Glomerular visceral epithelial cell (primary cell): Measurements from ENCODE around the gene RAB7B.

Source experiments
- DNase-seq: peaks from one replicate; pipeline ENCODE4 v3.0.0-alpha.2; 2016; ENCODE audit errors: extremely low spot score

RAB7B gene

DNA sequence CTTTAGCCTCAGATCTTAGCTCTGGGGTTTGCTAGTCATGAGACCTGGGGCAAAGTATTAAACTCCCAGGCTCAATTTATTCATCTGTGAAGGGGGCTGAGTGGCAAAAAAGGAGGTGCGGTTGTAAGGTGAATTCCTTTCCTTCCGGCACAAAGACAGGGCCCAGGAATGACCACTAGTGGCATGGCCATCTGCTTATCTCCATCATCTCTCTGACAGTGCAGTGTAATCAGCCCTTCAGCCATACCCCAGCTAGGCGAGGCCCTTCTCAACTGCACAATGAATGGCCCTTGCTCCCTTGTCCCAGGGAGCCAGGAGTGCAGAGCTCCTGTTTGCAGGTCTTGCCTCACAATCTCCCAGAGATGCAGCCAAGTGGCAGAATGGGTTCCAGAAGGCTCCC lies 54.3 kb downstream of the RAB7B start:
- no peak for DNase-seq

DNA sequence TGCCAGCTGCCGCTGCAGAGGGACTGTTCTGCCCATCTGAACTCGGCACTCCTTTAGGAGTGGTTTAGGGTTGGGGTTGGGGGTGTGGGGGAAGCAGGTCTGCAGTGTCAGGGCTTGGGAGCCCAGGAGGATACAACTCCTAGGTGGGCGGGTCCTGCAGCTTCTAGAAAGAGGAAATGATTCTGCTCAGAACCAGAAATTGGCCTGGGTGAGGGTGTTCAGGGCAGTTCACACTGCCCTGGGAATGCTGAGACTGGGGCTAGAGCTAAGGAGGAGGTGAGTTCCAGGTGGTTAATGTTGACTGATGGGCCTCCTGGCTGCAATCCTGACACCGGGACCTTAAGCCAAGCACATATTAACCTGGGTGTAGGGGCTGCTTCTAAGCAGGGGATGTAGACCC lies 55.2 kb downstream of the RAB7B start:
- DNase-seq, result no peak

DNA sequence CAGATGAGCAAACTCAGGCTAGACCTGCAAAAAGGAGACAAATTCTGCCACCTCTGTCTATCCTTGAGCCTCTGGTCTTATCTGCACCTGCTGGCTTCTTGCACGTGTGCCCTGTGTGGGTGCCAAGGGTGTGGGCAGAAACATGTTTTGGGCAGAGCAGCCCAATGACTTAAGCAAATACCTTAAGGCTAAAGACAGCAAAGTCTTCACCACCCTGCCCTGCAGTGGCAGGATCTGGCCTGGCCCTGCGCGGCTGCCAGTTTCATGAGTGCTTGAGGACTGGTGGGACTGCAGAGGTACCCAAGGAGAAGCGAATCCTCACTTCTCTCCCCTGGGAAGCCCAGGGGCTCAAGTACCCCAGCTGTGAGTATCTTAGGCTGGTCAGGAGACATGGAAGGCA lies 56.2 kb downstream of the RAB7B start:
- DNase-seq, result no peak

DNA sequence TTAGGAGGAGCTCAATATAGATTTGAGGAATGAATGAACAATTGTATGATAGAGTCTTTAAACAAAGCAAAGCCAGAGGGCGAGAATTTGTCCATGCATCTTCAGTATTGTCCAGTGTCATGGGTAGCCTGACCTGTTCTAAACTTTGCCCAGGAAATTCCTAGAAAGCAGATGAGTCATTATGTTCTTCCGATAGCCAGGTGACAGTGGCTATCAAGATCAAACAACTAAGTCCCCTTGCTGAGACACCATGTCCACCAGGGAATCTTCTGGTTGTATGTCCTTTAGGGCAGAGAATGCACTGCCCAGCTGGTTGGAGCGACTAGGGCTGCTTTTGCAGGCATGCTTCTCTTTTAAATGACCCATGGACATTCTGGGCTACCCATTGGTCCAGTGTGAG lies 58.1 kb downstream of the RAB7B start:
- no peak for DNase-seq

DNA sequence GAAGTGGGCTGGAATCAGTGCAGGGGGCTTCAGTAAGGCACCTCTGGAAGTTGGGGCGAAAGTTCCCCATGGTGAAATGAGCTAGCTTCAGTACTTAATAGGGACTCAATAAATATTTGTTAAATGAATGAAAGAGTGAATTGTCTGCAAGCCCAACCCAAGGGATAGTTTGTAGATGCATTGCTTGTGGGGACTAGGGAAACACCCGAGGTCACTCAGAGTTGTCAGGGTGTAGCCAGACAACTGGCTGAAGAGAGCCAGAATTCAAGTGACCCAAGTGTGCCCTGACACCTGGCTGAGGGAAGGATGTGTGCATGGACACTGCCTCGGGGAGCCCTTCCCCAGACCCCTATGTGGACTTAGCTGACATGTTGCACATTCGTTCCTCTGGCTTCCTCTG lies 58.7 kb downstream of the RAB7B start:
- DNase-seq, result no peak

DNA sequence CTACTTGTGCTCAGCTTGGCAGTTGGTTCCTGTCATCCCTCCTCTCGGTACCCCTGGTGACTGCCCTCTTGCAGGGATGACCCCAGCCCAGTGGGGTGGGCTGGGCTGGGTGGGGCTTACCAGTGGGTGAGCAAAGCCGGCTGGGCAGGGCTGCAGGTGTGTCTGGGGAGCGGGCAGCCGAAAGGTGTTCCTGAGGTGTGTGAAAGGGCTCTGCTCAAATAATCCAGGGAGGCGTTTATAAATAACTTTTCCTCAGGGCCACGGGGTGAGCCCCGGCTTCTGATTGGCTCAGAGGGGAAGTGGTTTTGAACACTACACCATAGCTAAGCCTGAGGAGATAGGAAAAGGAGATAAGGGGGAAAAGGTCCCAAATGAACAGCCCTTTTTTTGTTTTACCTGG lies 60.0 kb downstream of the RAB7B start, which contains the start of gene SLC26A9:
TSS of gene SLC26A9 (minus strand) at position 212 of the 400 bp plus-strand sequence. CDS start 7,636 bp downstream, outside the sequence.
- no peak for DNase-seq

DNA sequence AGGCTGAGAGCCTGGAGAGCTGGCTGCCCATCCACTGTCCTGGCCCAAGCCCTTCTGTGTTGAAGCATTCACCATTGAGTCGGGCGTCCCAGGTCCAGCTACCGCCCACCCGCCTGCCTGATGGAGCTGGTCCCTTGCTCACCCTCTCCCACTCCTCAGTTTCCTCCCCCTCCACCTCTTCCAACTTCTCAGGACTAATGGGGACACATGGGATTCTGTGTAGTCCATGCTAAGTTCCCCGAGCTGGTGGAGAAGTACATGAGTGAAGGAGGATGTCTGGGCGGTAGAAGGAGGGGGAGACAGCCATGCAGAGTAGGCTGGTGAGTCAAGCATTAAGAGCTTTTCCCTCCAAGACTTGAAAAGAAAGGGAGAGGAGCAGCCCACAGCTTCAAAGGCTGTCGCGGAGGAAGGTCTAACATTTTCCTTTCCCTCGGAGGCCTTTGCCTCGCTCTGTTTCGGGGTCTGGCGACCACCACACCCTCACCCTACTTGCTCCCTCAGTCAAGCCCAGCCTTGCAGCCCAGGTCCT lies 60.5 kb downstream of the RAB7B start:
- no peak for DNase-seq

DNA sequence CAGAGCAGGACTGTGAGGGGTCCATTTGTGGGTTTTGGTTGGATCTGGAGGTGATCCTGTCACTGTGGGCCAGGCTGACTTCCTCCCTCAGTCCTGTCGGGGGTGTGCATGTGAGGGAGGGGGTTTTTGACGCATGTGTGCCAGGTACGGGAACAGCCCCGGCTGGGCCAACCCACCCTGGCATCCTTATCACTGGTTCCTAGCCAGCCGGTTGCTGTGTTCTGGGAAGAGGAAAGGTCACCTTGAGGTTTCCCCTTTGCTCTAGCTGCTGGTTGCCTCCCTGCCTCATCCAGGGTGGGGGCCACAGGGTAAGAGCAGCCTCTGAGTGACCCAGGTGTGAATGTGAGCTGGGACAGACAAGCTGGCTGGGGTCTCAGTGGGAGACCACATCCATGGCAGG lies 62.5 kb downstream of the RAB7B start:
- DNase-seq, result no peak

DNA sequence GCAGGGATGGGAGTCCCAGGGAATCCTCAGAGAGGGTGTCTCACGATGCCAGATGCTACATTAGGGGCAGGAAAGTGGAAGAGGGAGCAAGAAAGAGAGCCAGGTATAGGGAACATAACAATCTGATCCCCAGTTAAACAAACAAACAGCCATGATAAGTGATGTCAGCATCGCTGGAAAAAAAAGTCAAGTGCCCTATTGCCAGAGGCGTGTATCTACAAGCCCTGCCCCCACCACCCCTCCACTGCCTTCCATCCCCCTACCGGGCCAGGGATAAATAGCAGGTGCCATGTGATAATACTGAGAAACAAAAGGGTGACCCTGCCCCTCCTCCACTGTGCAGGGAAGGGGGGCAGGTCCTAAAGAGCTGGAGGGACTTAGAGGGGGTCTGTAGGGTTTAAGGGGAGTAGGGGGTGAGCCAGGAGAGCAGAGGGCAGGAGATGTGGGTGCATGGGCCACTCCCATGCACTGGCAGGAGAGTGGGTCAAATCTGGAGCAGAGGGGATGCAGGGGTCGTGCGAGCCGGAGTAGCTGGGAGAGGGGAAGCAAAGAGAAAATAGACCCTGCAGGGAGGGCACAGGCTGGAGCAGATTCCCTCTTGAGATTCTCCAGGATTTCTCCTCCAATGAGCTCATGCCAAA lies 63.4 kb downstream of the RAB7B start:
- no peak for DNase-seq

DNA sequence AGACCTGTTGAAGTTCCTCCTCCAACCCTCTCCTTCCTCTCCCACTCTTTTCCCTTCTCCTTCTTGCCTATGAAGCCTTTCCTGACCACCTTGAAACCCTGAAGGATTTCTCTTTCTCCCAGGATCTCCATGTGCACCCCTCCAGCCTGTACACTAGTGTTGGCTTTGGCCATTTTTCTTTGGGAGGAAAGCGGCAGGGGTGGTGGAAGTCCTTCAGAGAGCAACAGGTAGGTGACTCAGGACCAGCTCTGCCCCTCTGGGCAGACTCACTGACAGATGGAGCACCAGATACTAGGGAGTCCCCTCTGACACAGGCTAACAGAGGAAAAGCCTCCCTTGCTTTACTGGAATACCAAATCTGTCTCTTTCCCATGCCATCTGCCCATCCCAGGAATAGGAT lies 64.5 kb downstream of the RAB7B start:
- DNase-seq, result no peak

DNA sequence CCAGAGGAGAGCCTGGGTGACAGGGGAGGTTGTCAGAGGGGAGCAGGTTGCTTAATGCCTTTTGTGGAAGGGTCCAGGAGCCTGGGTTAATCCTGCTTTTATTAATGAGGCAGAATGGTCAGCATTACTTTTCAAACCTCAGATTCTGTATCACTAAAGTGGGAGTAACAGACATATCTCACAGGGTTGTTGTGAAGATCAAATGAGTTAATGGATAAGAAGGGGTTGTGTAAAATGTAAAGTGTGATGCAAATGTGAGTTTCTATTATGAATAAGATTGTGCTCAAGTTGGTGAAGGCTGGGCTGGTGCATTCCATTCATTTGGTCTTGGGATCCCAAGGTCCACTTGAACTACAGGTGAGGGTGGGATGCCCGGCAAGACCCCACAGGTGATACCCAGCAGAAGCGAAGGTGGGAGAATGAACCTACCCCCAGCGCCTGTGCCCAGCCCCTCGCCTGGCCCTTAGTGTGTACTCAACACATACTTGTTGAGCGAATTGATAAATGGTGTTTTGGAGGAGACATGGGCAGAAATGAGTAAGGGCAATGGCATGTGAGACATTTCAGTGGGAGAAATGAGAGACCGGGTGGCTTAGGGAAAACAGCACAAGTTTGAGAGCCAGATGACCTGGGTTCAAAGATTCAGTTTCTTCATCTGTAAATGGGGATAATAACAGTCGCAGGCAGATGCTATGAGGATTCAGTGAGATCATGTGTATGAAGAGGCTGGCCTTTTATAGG lies 66.2 kb downstream of the RAB7B start:
- DNase-seq, result peak; percentile 53

DNA sequence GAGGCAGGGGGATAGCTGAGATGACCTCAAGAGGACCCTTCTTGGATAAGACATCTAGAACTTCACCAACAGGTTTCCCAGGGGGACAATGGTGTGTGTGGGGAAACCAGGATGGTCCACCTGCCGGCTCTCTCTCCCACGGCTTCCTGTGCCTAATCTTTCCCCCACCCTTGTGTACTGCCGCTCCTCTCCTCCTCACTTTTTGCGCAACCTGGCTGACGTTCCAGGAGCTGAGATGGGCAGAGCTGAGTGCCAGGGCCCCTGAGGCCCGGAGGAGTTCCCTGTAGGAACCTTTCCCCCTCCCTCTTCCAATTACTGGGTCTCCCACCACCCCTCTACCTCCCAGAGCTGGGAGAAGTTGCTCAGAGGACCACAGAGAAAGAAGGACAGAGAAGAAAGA lies 66.9 kb downstream of the RAB7B start:
- no peak for DNase-seq

DNA sequence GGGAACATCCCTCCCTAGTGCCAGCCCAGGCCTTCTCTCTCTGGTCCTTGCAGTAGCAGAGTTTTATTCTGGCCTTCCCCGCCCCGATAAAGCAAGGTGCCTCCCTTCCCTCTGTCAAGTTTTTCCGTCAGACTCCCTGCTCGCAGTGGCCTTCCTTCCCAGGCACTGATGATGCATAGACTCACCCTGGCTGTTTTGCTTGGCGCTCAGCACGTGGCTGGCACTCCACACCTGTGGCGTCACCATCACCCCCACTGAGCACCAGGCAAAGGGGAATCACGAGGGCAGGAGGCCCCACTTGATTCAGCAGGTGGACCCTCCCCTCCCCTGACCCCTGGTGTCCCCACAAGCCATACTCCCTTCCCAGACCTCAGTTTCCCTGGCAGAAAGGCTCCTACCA lies 67.3 kb downstream of the RAB7B start:
- no peak for DNase-seq

DNA sequence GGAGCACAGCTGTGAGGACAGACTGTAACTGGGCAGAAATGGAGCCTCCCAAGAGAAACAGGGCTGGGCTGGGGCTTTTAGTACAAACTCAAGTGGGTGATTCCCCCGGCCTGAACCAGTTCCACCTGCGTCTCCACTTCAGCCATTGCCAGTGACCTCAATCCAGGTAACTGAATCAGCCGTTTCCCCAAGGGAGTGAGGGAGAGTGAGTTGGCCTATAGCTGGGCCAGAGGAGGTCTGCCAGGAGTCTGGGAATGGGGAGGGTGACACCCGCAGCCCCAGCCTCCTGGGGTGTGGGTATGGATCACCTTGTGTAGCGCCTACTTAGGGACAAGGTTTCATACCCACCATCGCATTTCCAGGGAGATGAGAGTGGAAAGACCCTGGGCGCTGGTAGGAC lies 68.4 kb downstream of the RAB7B start:
- DNase-seq, result no peak

DNA sequence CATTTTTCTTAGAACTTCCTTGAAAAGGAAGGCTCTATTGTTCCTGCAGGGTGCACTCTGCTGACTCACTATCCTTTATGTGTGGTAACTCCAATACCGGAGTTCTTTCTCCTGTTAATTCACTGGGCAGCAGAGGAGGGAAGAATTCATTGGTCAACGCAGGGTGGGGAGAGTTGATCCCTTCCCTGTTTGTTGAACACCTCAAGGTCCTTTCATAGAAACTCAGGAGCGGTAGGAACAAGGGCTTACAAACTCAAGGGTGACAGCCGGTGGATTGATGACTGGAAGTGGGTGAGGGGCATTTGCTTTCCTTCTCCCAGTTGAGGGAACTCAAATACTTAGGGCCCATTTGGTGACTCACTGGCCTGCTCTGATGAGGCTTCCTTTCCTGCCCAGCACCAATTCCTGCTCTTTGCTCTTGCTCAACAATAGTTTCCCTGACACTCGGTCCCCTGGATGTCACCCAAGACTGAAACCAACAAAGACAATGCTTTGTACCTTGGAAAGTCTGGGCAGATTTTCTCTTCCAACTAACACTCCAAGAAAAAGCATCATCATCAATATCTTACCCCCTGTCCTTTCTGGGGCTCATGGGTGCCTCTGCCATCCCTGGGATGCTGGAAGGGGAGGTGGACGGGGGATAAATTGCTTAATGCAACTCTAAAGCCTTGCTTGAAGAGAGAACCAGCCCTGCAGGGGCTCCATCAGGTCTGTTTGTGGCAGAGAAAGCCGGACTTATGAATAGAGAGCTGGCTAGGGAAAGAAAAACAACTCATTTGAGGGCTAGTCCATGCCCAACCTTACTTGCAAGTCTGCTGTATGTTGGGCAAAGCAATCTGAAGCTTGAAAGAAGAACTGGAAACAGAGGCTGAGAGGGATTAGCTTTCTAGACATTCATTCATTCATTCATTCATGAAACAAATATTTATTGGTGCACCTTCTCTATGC lies 69.2 kb downstream of the RAB7B start:
- peak; percentile 50 for DNase-seq

DNA sequence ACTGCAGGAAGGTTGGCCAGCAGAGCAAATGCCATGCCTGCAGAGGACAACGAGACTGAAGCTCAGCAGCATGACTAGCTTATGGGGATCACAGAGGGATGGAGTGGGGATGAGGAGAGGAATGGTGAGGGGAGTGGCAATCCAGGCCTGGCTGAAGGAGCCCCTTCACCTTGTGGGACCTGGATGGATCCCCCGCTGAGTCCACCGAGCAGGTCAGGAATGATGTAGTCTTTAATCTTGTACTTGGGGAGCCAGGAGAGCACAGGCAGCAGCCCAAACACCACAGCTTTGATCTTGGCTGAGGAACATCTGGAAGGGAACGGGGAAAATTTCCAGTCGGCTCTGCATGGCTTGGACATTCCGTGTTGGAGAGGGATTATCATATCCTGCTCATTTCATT lies 70.4 kb downstream of the RAB7B start:
- no peak for DNase-seq

DNA sequence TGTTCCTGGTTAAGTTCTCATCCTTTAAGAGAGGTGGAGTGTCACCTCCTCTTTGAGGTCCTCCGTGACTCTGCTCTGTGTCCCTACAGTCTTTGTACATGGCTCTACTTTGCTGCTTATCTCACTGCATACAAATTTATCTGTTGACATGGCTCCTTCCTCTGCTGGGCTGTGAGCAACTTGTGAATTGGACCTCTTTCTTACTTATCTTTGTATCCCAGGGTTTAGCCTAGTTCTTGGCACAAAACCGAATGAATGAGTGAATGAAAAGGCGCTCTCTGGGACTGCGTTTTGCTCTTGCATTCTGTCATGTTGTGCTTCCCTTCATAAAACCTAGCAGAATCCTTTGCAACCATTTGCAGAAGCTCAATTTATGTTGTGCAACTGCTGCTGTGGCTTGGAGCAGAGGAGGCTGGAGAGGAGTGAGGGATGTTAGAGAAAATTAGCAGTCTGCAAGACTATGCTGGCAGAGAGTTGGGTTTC lies 72.4 kb downstream of the RAB7B start:
- no peak for DNase-seq

DNA sequence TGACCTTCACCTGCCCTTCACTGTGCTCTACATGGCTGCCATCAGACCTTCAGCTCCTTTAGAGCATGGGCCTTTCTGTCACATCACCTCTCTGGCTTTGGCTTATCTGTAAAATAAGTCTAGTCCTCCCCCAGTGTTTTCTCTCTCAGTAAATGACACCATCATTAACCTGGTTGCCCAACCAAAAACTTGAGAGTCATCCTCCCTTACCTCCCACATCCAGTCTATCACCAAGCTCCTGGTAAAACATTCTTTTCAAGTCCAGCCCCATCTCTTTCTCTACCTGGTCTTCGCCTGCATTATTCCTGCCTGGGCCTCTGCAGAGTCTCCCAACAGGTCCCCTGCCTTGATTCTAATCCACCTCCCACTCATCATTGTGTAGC lies 73.0 kb downstream of the RAB7B start:
- DNase-seq, result no peak

DNA sequence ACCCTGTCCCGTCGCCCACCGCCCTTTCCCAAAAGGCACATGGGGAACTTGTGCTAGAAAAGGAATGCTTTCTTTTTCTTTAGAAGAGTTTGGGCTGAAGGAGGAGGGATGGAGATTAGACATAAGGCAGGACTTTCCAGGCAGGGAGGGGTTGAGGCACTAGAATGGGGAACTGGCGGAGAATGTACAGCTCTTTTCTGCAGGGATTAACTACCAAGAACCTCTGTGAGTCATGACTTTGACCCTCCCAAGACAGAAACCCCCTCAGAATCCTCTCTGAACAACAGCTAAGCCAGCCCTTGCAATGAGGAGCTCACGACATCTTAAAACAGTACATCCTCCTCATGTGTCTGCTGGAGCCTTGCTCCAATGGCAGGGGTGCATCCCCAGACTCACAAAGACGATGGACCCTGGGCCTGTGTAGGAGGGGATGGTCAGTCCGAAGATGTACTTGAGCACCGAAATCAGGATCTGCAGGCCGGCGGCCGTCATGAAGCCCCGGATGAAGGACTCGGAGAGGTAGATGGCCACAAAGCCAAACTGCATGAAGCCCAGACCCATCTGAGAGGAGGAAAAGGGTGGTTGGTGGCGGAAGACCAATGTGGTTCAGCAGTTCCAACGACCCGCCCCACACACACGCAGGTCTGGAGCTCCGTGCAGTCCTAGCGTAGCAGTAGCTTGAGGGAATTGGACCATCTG lies 73.5 kb downstream of the RAB7B start:
- DNase-seq, result no peak

DNA sequence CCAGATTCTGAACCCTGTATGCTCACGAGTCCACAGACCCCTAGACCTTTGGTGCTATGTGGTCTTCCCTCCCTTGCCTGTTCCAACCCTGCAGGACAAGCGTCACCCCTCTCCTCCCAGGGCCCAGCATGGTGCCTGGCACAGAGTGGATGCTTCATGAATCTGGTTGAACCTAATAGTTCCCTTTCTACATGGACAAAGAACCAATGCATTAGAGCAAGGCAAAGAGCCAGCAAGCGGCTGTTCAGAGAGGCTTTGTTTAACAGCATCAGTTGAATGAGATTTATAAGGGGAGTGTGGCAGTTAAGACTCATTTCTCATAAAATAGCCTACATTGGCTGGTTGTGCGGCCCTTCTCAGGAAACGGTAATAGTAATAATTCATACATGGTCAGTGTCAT lies 74.9 kb downstream of the RAB7B start:
- DNase-seq, result no peak

DNA sequence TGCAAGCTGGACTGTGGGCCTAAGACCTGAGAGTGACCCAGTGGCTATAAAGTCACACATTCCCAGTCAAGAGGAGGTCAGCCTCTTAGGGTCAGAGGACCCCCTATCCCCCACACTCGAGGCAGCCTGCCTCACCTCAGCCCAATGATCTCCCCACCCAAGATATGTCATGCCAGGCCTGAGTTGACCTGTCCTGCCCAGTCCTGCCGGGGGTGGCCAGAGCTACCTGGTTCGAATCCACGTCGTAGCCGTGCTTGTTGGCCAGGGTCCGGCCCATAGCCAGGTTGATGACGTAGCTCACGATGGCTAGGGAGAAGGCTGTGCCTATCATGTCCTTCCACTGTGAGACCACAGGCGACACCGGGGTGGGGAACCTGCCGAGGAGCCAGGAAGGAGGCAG lies 75.5 kb downstream of the RAB7B start:
- DNase-seq, result no peak

DNA sequence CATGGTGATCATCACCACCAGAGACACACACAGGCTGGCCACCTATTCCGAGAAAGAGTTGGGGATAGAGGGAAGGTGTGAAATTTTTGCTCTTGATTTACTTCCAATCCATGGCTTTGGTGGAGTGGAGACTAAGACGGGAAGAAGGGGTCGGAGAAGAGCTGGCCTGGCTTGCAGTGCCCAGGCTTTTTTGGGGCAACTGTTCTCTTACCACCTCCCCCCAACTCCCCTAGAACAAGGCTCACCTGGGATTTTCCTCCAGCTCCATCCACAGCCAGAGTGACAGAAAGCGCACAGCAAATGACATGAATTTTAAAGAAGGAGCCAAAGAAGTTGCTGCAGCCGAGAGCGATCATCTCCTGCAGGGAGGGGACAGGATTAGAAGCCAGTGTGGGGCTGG lies 75.9 kb downstream of the RAB7B start:
- DNase-seq, result no peak
